ENCODE results near the gene F12.
A peak's percentile ranks its signal among the peaks of the same experiment; 100 is the strongest.

The F12 gene

GRCh38 chr5:177393990-177394389, 15.4 kb downstream of the F12 start:
- H3K36me3 ChIP-seq (replicated peaks): no peaks in the 10 kb centered on the region
- no peak overlapping the region for H3K4me3 ChIP-seq (ENCODE audit: low read depth, low read length)
- DNase-seq: no peak
- no peak overlapping the region for H3K27ac ChIP-seq
- in situ Hi-C loops (cut with HindIII; ENCODE audit: low pct_ligation_motif_present, low sequenced_read_pairs): no loop called here
- no peaks in the 10 kb centered on the region for H3K27me3 ChIP-seq (replicated peaks)
- TF ChIP-seq CTCF (IDR thresholded peaks at IDR 0.05; ENCODE audit: low read depth, low read length, missing control alignments): no peak

GRCh38 chr5:177393206-177393765, 16.1 kb downstream of the F12 start:
- Histone ChIP-seq H3K36me3 (replicated peaks) (no peaks in the 10 kb centered on the region), H3K4me3 (ENCODE audit: low read depth, low read length) (no peak overlapping the region), H3K27ac (no peak overlapping the region), H3K27me3 (replicated peaks) (no peaks in the 10 kb centered on the region)
- in situ Hi-C loops (cut with HindIII; ENCODE audit: low pct_ligation_motif_present, low sequenced_read_pairs): no loop called here
- DNase-seq: no peak
- no peak for TF ChIP-seq CTCF (IDR thresholded peaks at IDR 0.05; ENCODE audit: low read depth, low read length, missing control alignments)

GRCh38 chr5:177392765-177393164, 16.6 kb downstream of the F12 start:
- no peak overlapping the region for H3K27ac ChIP-seq
- no peak overlapping the region for H3K4me3 ChIP-seq (ENCODE audit: low read depth, low read length)
- no peak for TF ChIP-seq CTCF (IDR thresholded peaks at IDR 0.05; ENCODE audit: low read depth, low read length, missing control alignments)
- H3K27me3 ChIP-seq (replicated peaks): no peaks in the 10 kb centered on the region
- DNase-seq: no peak
- no peaks in the 10 kb centered on the region for H3K36me3 ChIP-seq (replicated peaks)
- in situ Hi-C loops (cut with HindIII; ENCODE audit: low pct_ligation_motif_present, low sequenced_read_pairs): no loop called here

- in situ Hi-C loops (cut with HindIII; ENCODE audit: low pct_ligation_motif_present, low sequenced_read_pairs): no loop called here
- TF ChIP-seq CTCF (IDR thresholded peaks at IDR 0.05; ENCODE audit: low read depth, low read length, missing control alignments): peak; percentile 93
- DNase-seq: peak; percentile 84
- H3K4me3 ChIP-seq (ENCODE audit: low read depth, low read length): no peak overlapping the region
- H3K27ac ChIP-seq: peak overlapping the region; percentile 89
- no peaks in the 10 kb centered on the region for H3K27me3 ChIP-seq (replicated peaks)
- no peaks in the 10 kb centered on the region for H3K36me3 ChIP-seq (replicated peaks)
Measured at GRCh38 chr5:177390363-177391300, 18.7 kb downstream of the F12 start.

- no peaks in the 10 kb centered on the region for H3K36me3 ChIP-seq (replicated peaks)
- peak; percentile 5 for TF ChIP-seq CTCF (IDR thresholded peaks at IDR 0.05; ENCODE audit: low read depth, low read length, missing control alignments)
- H3K27ac ChIP-seq: peak overlapping the region; percentile 89
- in situ Hi-C loops (cut with HindIII; ENCODE audit: low pct_ligation_motif_present, low sequenced_read_pairs): no loop called here
- H3K4me3 ChIP-seq (ENCODE audit: low read depth, low read length): no peak overlapping the region
- peak; percentile 91 for DNase-seq
- no peaks in the 10 kb centered on the region for H3K27me3 ChIP-seq (replicated peaks)
Measured at GRCh38 chr5:177389241-177390169, 19.9 kb downstream of the F12 start.
